GM23248 (cell line): ENCODE data around the gene MTFR1L. TPM values are rescaled to one million over a fixed set of nuclear protein-coding genes. Genes with fewer than 3 reads are reported as not detected.

ENCODE experiments used
- DNase-seq: peaks from one replicate; pipeline ENCODE4 v3.0.0-alpha.2; 2015
- H2AFZ ChIP-seq: fragments of 200-600 bp; sonication (generic); 2 replicates; pipeline ENCODE4 v1.6.1; 2016; ENCODE audit warnings: antibody characterized with exemption
- H3F3A ChIP-seq: fragments of 200-600 bp; sonication (generic); 2 replicates; pipeline ENCODE4 v1.6.1; 2016; ENCODE audit warnings: mild to moderate bottlenecking, antibody characterized with exemption, mixed run types; ENCODE audit not compliant: insufficient read depth
- H3K27ac ChIP-seq: fragments of 200-600 bp; sonication (generic); 2 replicates; pipeline ENCODE4 v1.5.1; 2016; ENCODE audit warnings: mild to moderate bottlenecking
- H3K27me3 ChIP-seq: fragments of 200-600 bp; sonication (generic); replicated peaks from 2 replicates; pipeline ENCODE4 v1.6.1; 2016; ENCODE audit warnings: mild to moderate bottlenecking; ENCODE audit not compliant: insufficient read depth
- H3K36me3 ChIP-seq: fragments of 200-600 bp; sonication (generic); 2 replicates; pipeline ENCODE4 v1.6.1; 2016; ENCODE audit warnings: low read depth, mild to moderate bottlenecking
- H3K4me1 ChIP-seq: fragments of 200-600 bp; sonication (generic); 2 replicates; pipeline ENCODE4 v1.6.1; 2016; ENCODE audit warnings: mild to moderate bottlenecking; ENCODE audit not compliant: insufficient read depth
- H3K4me2 ChIP-seq: fragments of 200-600 bp; sonication (generic); one replicate; pipeline ENCODE4 v1.6.1; 2016; ENCODE audit warnings: mild to moderate bottlenecking; ENCODE audit not compliant: unreplicated experiment
- H3K4me3 ChIP-seq: fragments of 200-600 bp; sonication (generic); 2 replicates; pipeline ENCODE4 v1.5.1; 2016; ENCODE audit warnings: mild to moderate bottlenecking
- H3K79me2 ChIP-seq: fragments of 200-600 bp; sonication (generic); 2 replicates; pipeline ENCODE4 v1.6.1; 2016; ENCODE audit warnings: mild to moderate bottlenecking; ENCODE audit not compliant: insufficient read depth
- H3K9ac ChIP-seq: fragments of 200-600 bp; sonication (generic); 2 replicates; pipeline ENCODE4 v1.6.1; 2016; ENCODE audit warnings: mild to moderate bottlenecking
- H3K9me2 ChIP-seq: fragments of 200-600 bp; sonication (generic); 2 replicates; pipeline ENCODE4 v1.6.1; 2016; ENCODE audit warnings: mixed run types, mild to moderate bottlenecking, moderate library complexity; ENCODE audit not compliant: insufficient read depth
- H3K9me3 ChIP-seq: fragments of 200-600 bp; sonication (generic); one replicate; pipeline ENCODE4 v1.6.1; 2017; ENCODE audit warnings: low read depth
- H4K20me1 ChIP-seq: fragments of 200-600 bp; sonication (generic); 2 replicates; pipeline ENCODE4 v1.6.0; 2016; ENCODE audit not compliant: insufficient read depth
- EZH2 ChIP-seq: fragments of 200-600 bp; sonication (generic); IDR thresholded peaks from 2 replicates; pipeline ENCODE4 v1.6.1; 2018; ENCODE audit warnings: antibody characterized with exemption, mild to moderate bottlenecking; ENCODE audit not compliant: insufficient read depth, poor library complexity, severe bottlenecking
- EZH2phosphoT487 ChIP-seq: fragments of 200-600 bp; sonication (generic); IDR thresholded peaks from 2 replicates; pipeline ENCODE4 v1.6.1; 2018; ENCODE audit warnings: antibody characterized with exemption, moderate library complexity, mild to moderate bottlenecking, low read depth; ENCODE audit not compliant: insufficient read depth
- WGBS, 2 experiments: methylation state at CpG; one replicate each; pipeline ENCODE4 v1.1.6; 2015 to 2017; ENCODE audit warnings: low lambda C conversion rate in 2 of 2, low coverage in 1 of 2; ENCODE audit errors: missing lambda C conversion rate in 2 of 2; 5-methylcytosine and 5-hydroxymethylcytosine counted together
- in situ Hi-C: fragments of 300-500 bp; cut with MboI; formaldehyde crosslinking; loops from 2 replicates; pipeline ENCODE4 v1.15.0; 2020
- polyA plus RNA-seq: library from polyadenylated mRNA; unstranded; fragments of >200 nt; fragmentation: Nextera tagmentation; extraction: Ambion mirVana; gene quantifications from 2 replicates; pipeline ENCODE4 v1.2.1, GENCODE V29; 2016
- total RNA-seq: library from RNA; depleted of rRNA; stranded (reverse); fragments of >200 nt; shearing (Covaris generic); gene quantifications from 2 replicates; pipeline ENCODE4 v1.2.3, GENCODE V29; 2014

The MTFR1L gene
- total and polyA plus RNA-seq, 2 experiments from 2014 or later = 57.2 to 78.1 TPM

DNA sequence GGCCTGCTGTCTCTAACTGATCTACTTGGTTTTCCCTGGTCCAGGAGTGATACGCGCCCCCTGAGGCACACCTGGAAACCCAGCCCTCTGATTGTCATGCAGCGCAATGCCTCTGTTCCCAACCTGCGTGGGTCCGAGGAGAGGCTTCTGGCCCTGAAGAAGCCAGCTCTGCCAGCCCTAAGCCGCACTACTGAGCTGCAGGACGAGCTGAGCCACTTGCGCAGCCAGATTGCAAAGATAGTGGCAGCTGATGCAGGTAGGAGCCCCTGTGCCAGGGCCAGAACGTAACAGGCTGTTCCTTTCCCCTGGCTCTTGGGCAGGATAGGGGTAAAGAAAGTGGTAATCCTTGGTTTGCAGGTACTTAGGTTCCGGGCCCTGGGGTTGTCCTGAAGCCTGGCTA lies 6.8 kb downstream of the MTFR1L start:
- Histone ChIP-seq H2AFZ (no peak overlapping the region), H3K27ac (no peak overlapping the region), H3F3A (no peaks in the 10 kb centered on the region), H3K9ac (no peak overlapping the region), H3K4me2 (no peak overlapping the region), H3K4me3 (no peak overlapping the region), H4K20me1 (no peaks in the 10 kb centered on the region), H3K79me2 (peaks cover 43% of the 10 kb centered on the region), H3K4me1 (peaks cover 3% of the 10 kb centered on the region; the same call in 1 of the 2 replicates), H3K9me3 (no peaks in the 10 kb centered on the region), H3K36me3 (peaks cover 35% of the 10 kb centered on the region), H3K9me2 (no peaks in the 10 kb centered on the region), H3K27me3 (no peaks in the 10 kb centered on the region)
- in situ Hi-C loops = loop anchor here (10.0 kb wide), 1 partner anchor 168 kb away; the partner anchor contains the start of gene PAFAH2
- WGBS, 2 experiments = 99 to 100% methylated on average over 10 of the region's 10 CpGs
- DNase-seq = no peak
- TF ChIP-seq EZH2 (no peak), EZH2phosphoT487 (no peak)

DNA sequence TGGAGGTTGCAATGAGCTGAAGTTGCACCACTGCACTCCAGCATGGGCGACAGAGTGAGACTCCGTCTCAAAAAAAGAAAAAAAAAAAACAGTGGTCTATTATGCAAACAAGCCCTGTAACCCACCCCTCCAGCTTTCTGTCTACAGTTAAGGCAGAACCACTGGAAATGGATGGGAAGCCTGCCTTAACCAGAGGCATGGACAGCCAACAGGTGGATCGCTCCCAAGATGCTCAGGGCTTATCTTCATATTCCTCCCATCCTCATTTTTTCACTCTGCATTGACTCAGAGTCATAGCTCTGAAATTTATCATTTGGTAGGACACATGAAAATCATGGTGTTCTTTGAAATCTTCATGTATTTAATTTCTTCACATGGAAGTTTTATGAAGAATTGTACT lies 8.7 kb downstream of the MTFR1L start:
- Histone ChIP-seq H2AFZ (no peak overlapping the region), H3K9me3 (no peaks in the 10 kb centered on the region), H4K20me1 (no peaks in the 10 kb centered on the region), H3K27ac (no peak overlapping the region), H3K9ac (no peak overlapping the region), H3K4me1 (no peaks in the 10 kb centered on the region), H3K9me2 (no peaks in the 10 kb centered on the region), H3K4me2 (no peak overlapping the region), H3K4me3 (no peak overlapping the region), H3K27me3 (no peaks in the 10 kb centered on the region), H3K36me3 (peaks cover 54% of the 10 kb centered on the region), H3F3A (no peaks in the 10 kb centered on the region), H3K79me2 (peaks cover 24% of the 10 kb centered on the region)
- no peak for DNase-seq
- 65 to 67% methylated on average over 3 of the region's 3 CpGs for WGBS, 2 experiments
- TF ChIP-seq EZH2 (no peak), EZH2phosphoT487 (no peak)
- in situ Hi-C loops = loop anchor here (10.0 kb wide), 1 partner anchor 166 kb away; the partner anchor contains the start of gene PAFAH2

DNA sequence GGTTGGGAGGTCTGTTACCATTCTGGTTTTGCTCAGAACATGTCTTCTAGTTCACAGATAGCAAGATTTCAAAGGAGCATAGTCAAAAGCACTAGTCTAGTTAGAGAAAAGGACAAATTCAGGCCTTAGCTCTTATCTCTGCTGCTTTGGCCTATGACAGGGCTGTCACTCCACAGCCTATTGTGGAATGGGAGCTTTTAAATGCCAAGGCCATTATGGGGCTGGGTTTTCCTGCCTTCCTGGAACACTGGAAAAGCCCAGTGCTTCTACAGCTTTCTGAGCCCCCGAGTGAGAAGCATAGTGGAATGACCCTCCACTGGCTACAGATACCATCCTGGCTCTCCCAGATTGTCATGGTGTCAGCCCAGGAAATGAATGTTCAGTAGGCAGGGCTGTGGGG lies 9.3 kb downstream of the MTFR1L start:
- Histone ChIP-seq H3K9me2 (no peaks in the 10 kb centered on the region), H3K9me3 (no peaks in the 10 kb centered on the region), H4K20me1 (no peaks in the 10 kb centered on the region), H3K4me3 (no peak overlapping the region), H3K36me3 (peaks cover 60% of the 10 kb centered on the region), H3K4me1 (no peaks in the 10 kb centered on the region), H3K4me2 (no peak overlapping the region), H3K27ac (no peak overlapping the region), H3F3A (no peaks in the 10 kb centered on the region), H3K79me2 (peaks cover 18% of the 10 kb centered on the region), H3K9ac (no peak overlapping the region), H3K27me3 (no peaks in the 10 kb centered on the region), H2AFZ (no peak overlapping the region)
- in situ Hi-C loops = loop anchor here (10.0 kb wide), 1 partner anchor 166 kb away; the partner anchor contains the start of gene PAFAH2
- 100% methylated on average over 1 of the region's 1 CpG for WGBS, 2 experiments
- DNase-seq = no peak
- no peak for TF ChIP-seq EZH2
- no peak for TF ChIP-seq EZH2phosphoT487

DNA sequence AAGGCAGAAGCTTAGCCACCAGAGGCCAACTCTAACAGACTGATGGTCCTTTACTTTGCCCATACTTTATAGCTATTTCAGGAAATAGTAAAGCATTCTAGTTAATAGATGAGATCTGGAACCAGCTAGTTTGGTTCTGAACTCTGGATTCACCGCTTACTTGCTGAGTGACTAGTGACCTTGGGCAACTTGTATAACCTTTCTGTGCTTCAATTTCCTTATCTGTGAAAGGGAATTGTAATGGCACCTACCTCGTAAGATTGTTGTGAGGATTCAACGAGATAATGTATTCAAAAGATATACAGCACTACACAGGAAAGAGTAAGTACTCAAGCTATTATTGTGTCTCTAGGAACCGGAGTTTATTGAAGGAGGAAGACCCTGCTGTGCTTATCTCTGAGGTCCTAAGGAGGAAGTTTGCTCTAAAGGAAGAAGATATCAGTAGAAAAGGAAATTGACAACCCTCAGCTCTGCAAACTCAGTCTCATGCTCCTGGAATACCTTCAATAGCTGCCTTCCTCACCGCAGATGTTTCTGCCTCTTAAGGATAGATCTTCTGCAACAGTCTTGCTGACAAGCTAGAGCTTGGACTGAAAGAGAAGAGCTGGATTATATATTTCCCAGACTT lies 11.9 kb downstream of the MTFR1L start:
- Histone ChIP-seq H3K79me2 (no peaks in the 10 kb centered on the region; the same call in 1 of the 2 replicates), H3K27ac (no peak overlapping the region), H3K9me2 (no peaks in the 10 kb centered on the region), H2AFZ (no peak overlapping the region), H3K4me2 (no peak overlapping the region), H3K27me3 (no peaks in the 10 kb centered on the region), H3K4me3 (no peak overlapping the region), H4K20me1 (no peaks in the 10 kb centered on the region), H3F3A (no peaks in the 10 kb centered on the region), H3K9ac (no peak overlapping the region), H3K9me3 (no peaks in the 10 kb centered on the region), H3K4me1 (no peaks in the 10 kb centered on the region), H3K36me3 (peaks cover 61% of the 10 kb centered on the region)
- 78 to 79% methylated on average over 5 of the region's 5 CpGs for WGBS, 2 experiments
- TF ChIP-seq EZH2 (no peak), EZH2phosphoT487 (no peak)
- in situ Hi-C loops = no loop called here
- no peak for DNase-seq
